WTC11 (cell line): ENCODE data around the gene LHFPL6. TPM values are rescaled to one million over a fixed set of nuclear protein-coding genes. Genes with fewer than 3 reads are reported as not detected.

Experiments
- ATAC-seq: fragments of 200-7000 bp; cut with Tn5 transposase; 2 replicates; pipeline ENCODE4 v1.10.0; 2021; ENCODE audit warnings: mild to moderate bottlenecking, moderate library complexity
- CTCF ChIA-PET: fragments of 300-600 bp; sonication (Branson Sonifier 250); formaldehyde crosslinking; loops from one replicate; lab custom pipeline; 2021; ENCODE audit warnings: antibody characterized with exemption; lab: Charles Lee
- POLR2A ChIA-PET: fragments of 350-600 bp; sonication (Branson Sonifier 250); formaldehyde crosslinking; loops from one replicate; lab custom pipeline; 2021; ENCODE audit warnings: antibody characterized with exemption; lab: Charles Lee
- DNase-seq: peaks from one replicate; pipeline ENCODE4 v3.0.0; 2021; ENCODE audit warnings: low spot score
- H3K27ac Mint-ChIP-seq: 2 replicates; pipeline ENCODE4 v1.8.0; 2021; ENCODE audit warnings: mixed read lengths
- H3K27me3 Mint-ChIP-seq: 2 replicates; pipeline ENCODE4 v1.8.0; 2021; ENCODE audit warnings: low read depth, mild to moderate bottlenecking, moderate library complexity, mixed read lengths
- H3K36me3 Mint-ChIP-seq: 2 replicates; pipeline ENCODE4 v1.8.0; 2021; ENCODE audit warnings: mixed read lengths
- H3K4me1 Mint-ChIP-seq: 2 replicates; pipeline ENCODE4 v1.8.0; 2022; ENCODE audit warnings: mixed read lengths
- H3K4me3 Mint-ChIP-seq: 2 replicates; pipeline ENCODE4 v1.8.0; 2021; ENCODE audit warnings: mild to moderate bottlenecking, moderate library complexity, mixed read lengths
- H3K9me3 Mint-ChIP-seq: 2 replicates; pipeline ENCODE4 v1.8.0; 2021; ENCODE audit warnings: mixed read lengths
- ARID4B ChIP-seq: sonication (generic); formaldehyde crosslinking; IDR thresholded peaks from 2 replicates; pipeline ENCODE4 v1.8.0; 2023; ENCODE audit warnings: missing genetic modification reagents, mild to moderate bottlenecking, borderline replicate concordance
- RORB ChIP-seq: fragments of 250-450 bp; sonication (Bioruptor Pico); IDR thresholded peaks from 2 replicates; pipeline ENCODE4 v1.9.0; 2021; ENCODE audit warnings: mild to moderate bottlenecking
- SMAD3 ChIP-seq: sonication (generic); formaldehyde crosslinking; IDR thresholded peaks from 2 replicates; pipeline ENCODE4 v1.8.0; 2022; ENCODE audit warnings: missing genetic modification reagents, mild to moderate bottlenecking, borderline replicate concordance
- TP53 ChIP-seq: sonication (generic); formaldehyde crosslinking; IDR thresholded peaks from 2 replicates; pipeline ENCODE4 v1.8.1; 2023; ENCODE audit warnings: mild to moderate bottlenecking, missing genetic modification reagents
- ZNF138 ChIP-seq: sonication (generic); formaldehyde crosslinking; conservative IDR thresholded peaks from 2 replicates; pipeline ENCODE4 v1.8.1; 2022; ENCODE audit warnings: mild to moderate bottlenecking, moderate library complexity, missing genetic modification reagents
- ZNF281 ChIP-seq: sonication (generic); formaldehyde crosslinking; IDR thresholded peaks from 2 replicates; pipeline ENCODE4 v1.8.0; 2023; ENCODE audit warnings: mild to moderate bottlenecking, missing genetic modification reagents
- ZNF396 ChIP-seq: fragments of 250-450 bp; sonication (Bioruptor Pico); IDR thresholded peaks from 2 replicates; pipeline ENCODE4 v1.8.0; 2021; ENCODE audit warnings: mild to moderate bottlenecking, moderate library complexity, borderline replicate concordance
- ZNF532 ChIP-seq: fragments of 250-450 bp; sonication (Bioruptor Pico); IDR thresholded peaks from 2 replicates; pipeline ENCODE4 v1.9.0; 2021; ENCODE audit warnings: mild to moderate bottlenecking, borderline replicate concordance
- total RNA-seq: library from RNA; stranded (reverse); gene quantifications from 3 replicates; pipeline ENCODE4 v1.2.3, GENCODE V29; 2021
- TF ChIP-seq, protein P1 (sequence below): sonication (generic); formaldehyde crosslinking; IDR thresholded peaks from 2 replicates; pipeline ENCODE4 v1.8.0; 2022; ENCODE audit warnings: missing genetic modification reagents
- TF ChIP-seq, protein P2 (sequence below): sonication (generic); formaldehyde crosslinking; IDR thresholded peaks from 2 replicates; pipeline ENCODE4 v1.8.1; 2023; ENCODE audit warnings: mild to moderate bottlenecking, missing genetic modification reagents, moderate library complexity
- TF ChIP-seq, protein P3 (sequence below): sonication (generic); formaldehyde crosslinking; conservative IDR thresholded peaks from 2 replicates; pipeline ENCODE4 v1.8.1; 2022; ENCODE audit warnings: mild to moderate bottlenecking, missing genetic modification reagents
- TF ChIP-seq, protein P4 (sequence below): sonication (generic); formaldehyde crosslinking; IDR thresholded peaks from 2 replicates; pipeline ENCODE4 v1.8.0; 2023; ENCODE audit warnings: missing genetic modification reagents
- TF ChIP-seq, protein P5 (sequence below): sonication (generic); formaldehyde crosslinking; IDR thresholded peaks from 2 replicates; pipeline ENCODE4 v1.8.0; 2022; ENCODE audit warnings: mild to moderate bottlenecking, missing genetic modification reagents
- TF ChIP-seq, protein P6 (sequence below): fragments of 250-450 bp; sonication (Bioruptor Pico); IDR thresholded peaks from 2 replicates; pipeline ENCODE4 v1.9.0; 2021; ENCODE audit warnings: mild to moderate bottlenecking

Gene LHFPL6
- total RNA-seq, 1 experiment from 2014 or later: 4.5 TPM

DNA sequence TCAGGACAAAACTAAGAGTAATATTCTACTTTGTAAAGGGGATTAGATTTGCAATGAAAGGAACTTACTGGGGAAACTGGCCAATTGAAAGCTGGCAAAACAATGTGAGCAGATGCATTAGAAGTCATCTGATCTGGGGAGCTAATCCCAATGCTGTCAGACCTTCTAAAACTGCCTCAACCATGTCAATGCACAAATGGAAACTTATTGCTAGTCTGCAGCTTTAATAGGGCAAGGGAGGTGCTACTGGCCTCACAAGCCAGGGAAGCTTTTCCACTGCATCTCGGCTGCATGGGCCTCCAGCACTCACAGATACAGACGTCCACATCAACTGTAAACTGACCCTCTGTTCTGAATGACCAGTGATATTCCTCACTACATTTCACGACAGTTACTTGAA is 154.2 kb downstream of the LHFPL6 start (continued):
- TF ChIP-seq ARID4B (CRISPR knock-in tag): no peak
- TF ChIP-seq ZNF281 (CRISPR knock-in tag): no peak
- no peak for TF ChIP-seq SMAD3 (CRISPR knock-in tag)
- TF ChIP-seq, protein P1, sequence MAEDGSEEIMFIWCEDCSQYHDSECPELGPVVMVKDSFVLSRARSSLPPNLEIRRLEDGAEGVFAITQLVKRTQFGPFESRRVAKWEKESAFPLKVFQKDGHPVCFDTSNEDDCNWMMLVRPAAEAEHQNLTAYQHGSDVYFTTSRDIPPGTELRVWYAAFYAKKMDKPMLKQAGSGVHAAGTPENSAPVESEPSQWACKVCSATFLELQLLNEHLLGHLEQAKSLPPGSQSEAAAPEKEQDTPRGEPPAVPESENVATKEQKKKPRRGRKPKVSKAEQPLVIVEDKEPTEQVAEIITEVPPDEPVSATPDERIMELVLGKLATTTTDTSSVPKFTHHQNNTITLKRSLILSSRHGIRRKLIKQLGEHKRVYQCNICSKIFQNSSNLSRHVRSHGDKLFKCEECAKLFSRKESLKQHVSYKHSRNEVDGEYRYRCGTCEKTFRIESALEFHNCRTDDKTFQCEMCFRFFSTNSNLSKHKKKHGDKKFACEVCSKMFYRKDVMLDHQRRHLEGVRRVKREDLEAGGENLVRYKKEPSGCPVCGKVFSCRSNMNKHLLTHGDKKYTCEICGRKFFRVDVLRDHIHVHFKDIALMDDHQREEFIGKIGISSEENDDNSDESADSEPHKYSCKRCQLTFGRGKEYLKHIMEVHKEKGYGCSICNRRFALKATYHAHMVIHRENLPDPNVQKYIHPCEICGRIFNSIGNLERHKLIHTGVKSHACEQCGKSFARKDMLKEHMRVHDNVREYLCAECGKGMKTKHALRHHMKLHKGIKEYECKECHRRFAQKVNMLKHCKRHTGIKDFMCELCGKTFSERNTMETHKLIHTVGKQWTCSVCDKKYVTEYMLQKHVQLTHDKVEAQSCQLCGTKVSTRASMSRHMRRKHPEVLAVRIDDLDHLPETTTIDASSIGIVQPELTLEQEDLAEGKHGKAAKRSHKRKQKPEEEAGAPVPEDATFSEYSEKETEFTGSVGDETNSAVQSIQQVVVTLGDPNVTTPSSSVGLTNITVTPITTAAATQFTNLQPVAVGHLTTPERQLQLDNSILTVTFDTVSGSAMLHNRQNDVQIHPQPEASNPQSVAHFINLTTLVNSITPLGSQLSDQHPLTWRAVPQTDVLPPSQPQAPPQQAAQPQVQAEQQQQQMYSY (CRISPR knock-in tag): no peak
- TF ChIP-seq, protein P2, sequence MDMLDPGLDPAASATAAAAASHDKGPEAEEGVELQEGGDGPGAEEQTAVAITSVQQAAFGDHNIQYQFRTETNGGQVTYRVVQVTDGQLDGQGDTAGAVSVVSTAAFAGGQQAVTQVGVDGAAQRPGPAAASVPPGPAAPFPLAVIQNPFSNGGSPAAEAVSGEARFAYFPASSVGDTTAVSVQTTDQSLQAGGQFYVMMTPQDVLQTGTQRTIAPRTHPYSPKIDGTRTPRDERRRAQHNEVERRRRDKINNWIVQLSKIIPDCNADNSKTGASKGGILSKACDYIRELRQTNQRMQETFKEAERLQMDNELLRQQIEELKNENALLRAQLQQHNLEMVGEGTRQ (CRISPR knock-in tag): no peak
- TF ChIP-seq, protein P3, sequence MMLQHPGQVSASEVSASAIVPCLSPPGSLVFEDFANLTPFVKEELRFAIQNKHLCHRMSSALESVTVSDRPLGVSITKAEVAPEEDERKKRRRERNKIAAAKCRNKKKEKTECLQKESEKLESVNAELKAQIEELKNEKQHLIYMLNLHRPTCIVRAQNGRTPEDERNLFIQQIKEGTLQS: no peak
- TF ChIP-seq TP53 (CRISPR knock-in tag): no peak

GRCh38 chr13:39446865-39447264 is 156.1 kb downstream of the LHFPL6 start:
- no peaks in the 10 kb centered on the region for H3K4me1 Mint-ChIP-seq
- H3K27ac Mint-ChIP-seq: no peak overlapping the region
- H3K36me3 Mint-ChIP-seq: no peaks in the 10 kb centered on the region
- TF ChIP-seq, protein P3: no peak
- TF ChIP-seq, protein P4, sequence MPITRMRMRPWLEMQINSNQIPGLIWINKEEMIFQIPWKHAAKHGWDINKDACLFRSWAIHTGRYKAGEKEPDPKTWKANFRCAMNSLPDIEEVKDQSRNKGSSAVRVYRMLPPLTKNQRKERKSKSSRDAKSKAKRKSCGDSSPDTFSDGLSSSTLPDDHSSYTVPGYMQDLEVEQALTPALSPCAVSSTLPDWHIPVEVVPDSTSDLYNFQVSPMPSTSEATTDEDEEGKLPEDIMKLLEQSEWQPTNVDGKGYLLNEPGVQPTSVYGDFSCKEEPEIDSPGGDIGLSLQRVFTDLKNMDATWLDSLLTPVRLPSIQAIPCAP (CRISPR knock-in tag): no peak
- TF ChIP-seq, protein P5, sequence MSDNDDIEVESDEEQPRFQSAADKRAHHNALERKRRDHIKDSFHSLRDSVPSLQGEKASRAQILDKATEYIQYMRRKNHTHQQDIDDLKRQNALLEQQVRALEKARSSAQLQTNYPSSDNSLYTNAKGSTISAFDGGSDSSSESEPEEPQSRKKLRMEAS: no peak
- TF ChIP-seq, protein P2 (CRISPR knock-in tag): no peak
- TF ChIP-seq TP53 (CRISPR knock-in tag): no peak
- TF ChIP-seq, protein P6, sequence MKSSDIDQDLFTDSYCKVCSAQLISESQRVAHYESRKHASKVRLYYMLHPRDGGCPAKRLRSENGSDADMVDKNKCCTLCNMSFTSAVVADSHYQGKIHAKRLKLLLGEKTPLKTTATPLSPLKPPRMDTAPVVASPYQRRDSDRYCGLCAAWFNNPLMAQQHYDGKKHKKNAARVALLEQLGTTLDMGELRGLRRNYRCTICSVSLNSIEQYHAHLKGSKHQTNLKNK (CRISPR knock-in tag): no peak
- no peak for TF ChIP-seq ZNF138
- TF ChIP-seq ZNF532: no peak
- no peak for TF ChIP-seq ZNF396
- no peak for TF ChIP-seq RORB (CRISPR knock-in tag)

More at GRCh38 chr13:39446865-39447264, 156.1 kb downstream of the LHFPL6 start:
- no peaks in the 10 kb centered on the region; the same call in 1 of the 2 replicates for H3K27me3 Mint-ChIP-seq
- H3K4me3 Mint-ChIP-seq: no peak overlapping the region
- DNase-seq: no peak
- ATAC-seq: no peak
- CTCF ChIA-PET: no interaction called here
- POLR2A ChIA-PET: no interaction called here
- H3K9me3 Mint-ChIP-seq: no peaks in the 10 kb centered on the region; the same call in 1 of the 2 replicates
